Left renal pelvis (tissue), 4 donors: ENCODE results near the gene SELENOK. TPM values are rescaled to one million over a fixed set of nuclear protein-coding genes. Genes with fewer than 3 reads are reported as not detected.
A peak's percentile ranks its signal among the peaks of the same experiment; 100 is the strongest.

ENCODE experiments used
- DNase-seq, 4 donors: peaks; one replicate each; pipeline ENCODE4 v3.0.0-alpha.2; 2013; ENCODE audit warnings: low read depth in 4 of 4, low spot score in 3 of 4
- polyA plus RNA-seq, 4 donors: library from polyadenylated mRNA; unstranded; fragments of 120-200 nt; gene quantifications; one replicate each; pipeline ENCODE4 v1.2.1, GENCODE V29; 2013; ENCODE audit not compliant: insufficient read length in 4 of 4

The SELENOK gene
- polyA plus RNA-seq, 4 donors, result 61.9 to 85.7 (median 75.6) TPM

GRCh38 chr3:53885239-53885638, 6.4 kb downstream of the SELENOK start:
- DNase-seq, result no peak

- no peak for DNase-seq
Observed at GRCh38 chr3:53884623-53885022, 7.0 kb downstream of the SELENOK start.

- no peak for DNase-seq
Observed at GRCh38 chr3:53883008-53883407, 8.7 kb downstream of the SELENOK start.

- DNase-seq, result peak; percentile 71 to 84 (median 74)
Observed at GRCh38 chr3:53881691-53882593, 9.7 kb downstream of the SELENOK start, which contains the start of gene ACTR8. TSS of gene ACTR8 (minus strand) at chr3:53882152. CDS start at chr3:53882101, 51 bp downstream.

GRCh38 chr3:53880396-53881345, 11.0 kb downstream of the SELENOK start:
- DNase-seq, result peak in 1 of 4 donors; percentile 7

- no peak for DNase-seq
Observed at GRCh38 chr3:53865732-53866499, 25.7 kb downstream of the SELENOK start.

GRCh38 chr3:53863145-53863544, 28.5 kb downstream of the SELENOK start:
- no peak for DNase-seq

GRCh38 chr3:53862241-53862640, 29.4 kb downstream of the SELENOK start:
- DNase-seq, result no peak

GRCh38 chr3:53860196-53860595, 31.5 kb downstream of the SELENOK start:
- no peak for DNase-seq

- no peak for DNase-seq
Observed at GRCh38 chr3:53859178-53859577, 32.5 kb downstream of the SELENOK start.

GRCh38 chr3:53858096-53858741, 33.4 kb downstream of the SELENOK start:
- no peak for DNase-seq

- no peak for DNase-seq
Observed at GRCh38 chr3:53856964-53857363, 34.7 kb downstream of the SELENOK start.

- DNase-seq, result no peak
Observed at GRCh38 chr3:53850895-53851294, 40.8 kb downstream of the SELENOK start.

- DNase-seq, result no peak
Observed at GRCh38 chr3:53849916-53850315, 41.7 kb downstream of the SELENOK start.

- DNase-seq, result no peak
Observed at GRCh38 chr3:53846851-53847155, 44.9 kb downstream of the SELENOK start.

- DNase-seq, result peak in 1 of 4 donors; percentile 39
Observed at GRCh38 chr3:53846134-53846850, 45.4 kb downstream of the SELENOK start, which contains the start of the genes CHDH and IL17RB. TSS of gene CHDH (minus strand) at chr3:53846419. CDS start at chr3:53824008, 22,411 bp downstream. TSS of gene IL17RB (plus strand) at chr3:53846568. CDS start at chr3:53846589, 21 bp downstream.

- no peak for DNase-seq
Observed at GRCh38 chr3:53845881-53846133, 45.9 kb downstream of the SELENOK start.

- DNase-seq, result peak in 2 of 4 donors; percentile 37 to 53
Observed at GRCh38 chr3:53845103-53845880, 46.4 kb downstream of the SELENOK start.
